ENCODE results near the gene MEGF11. TPM values are rescaled to one million over a fixed set of nuclear protein-coding genes. Genes with fewer than 3 reads are reported as not detected.

MEGF11 gene
- total and polyA plus RNA-seq, 4 donors = 0.16 to 1.5 (median 0.50) TPM

GRCh38 chr15:66067687-66068086 lies 185.9 kb downstream of the MEGF11 start:
- H3K4me3 ChIP-seq = no peak overlapping the region
- H3K4me1 ChIP-seq (ENCODE audit: control insufficient read depth in 5 of 5, insufficient read depth in 5 of 5, low read length in 5 of 5) = peaks cover 0 to 2% (median 0%) of the 10 kb centered on the region in 5 donors
- no peak overlapping the region for H3K9ac ChIP-seq (ENCODE audit: insufficient read depth in 1 of 2, low read length in 2 of 2)
- ATAC-seq (ENCODE audit: insufficient read depth, low FRiP score) = no peak
- peaks cover 0 to 3% (median 0%) of the 10 kb centered on the region in 4 donors for H3K9me3 ChIP-seq (ENCODE audit: control insufficient read depth in 4 of 4, insufficient read depth in 3 of 4, low read length in 3 of 4)
- H3K36me3 ChIP-seq (ENCODE audit: control insufficient read depth in 4 of 4, insufficient read depth in 4 of 4, low read length in 4 of 4) = no peaks in the 10 kb centered on the region
- no peak for TF ChIP-seq CTCF (IDR thresholded peaks at IDR 0.05; ENCODE audit: control extremely low read depth, extremely low read depth)
- H3K27ac ChIP-seq (ENCODE audit: low read depth in 1 of 2, low read length in 1 of 2) = no peak overlapping the region
- DNase-seq = peak in 1 of 3 donors; percentile 17
- WGBS, 2 donors = 78 to 82% methylated on average over 5 of the region's 5 CpGs
- no peaks in the 10 kb centered on the region for H3K27me3 ChIP-seq (ENCODE audit: control insufficient read depth in 3 of 3, insufficient read depth in 3 of 3, low read length in 2 of 3)

GRCh38 chr15:66066481-66066880 lies 187.1 kb downstream of the MEGF11 start:
- no peak for TF ChIP-seq CTCF (IDR thresholded peaks at IDR 0.05; ENCODE audit: control extremely low read depth, extremely low read depth)
- Histone ChIP-seq H3K27me3 (ENCODE audit: control insufficient read depth in 3 of 3, insufficient read depth in 3 of 3, low read length in 2 of 3) (no peaks in the 10 kb centered on the region), H3K4me1 (ENCODE audit: control insufficient read depth in 5 of 5, insufficient read depth in 5 of 5, low read length in 5 of 5) (peaks cover 0 to 2% (median 0%) of the 10 kb centered on the region in 5 donors), H3K4me3 (no peak overlapping the region), H3K36me3 (ENCODE audit: control insufficient read depth in 4 of 4, insufficient read depth in 4 of 4, low read length in 4 of 4) (no peaks in the 10 kb centered on the region), H3K27ac (ENCODE audit: low read depth in 1 of 2, low read length in 1 of 2) (no peak overlapping the region), H3K9ac (ENCODE audit: insufficient read depth in 1 of 2, low read length in 2 of 2) (no peak overlapping the region), H3K9me3 (ENCODE audit: control insufficient read depth in 4 of 4, insufficient read depth in 3 of 4, low read length in 3 of 4) (peaks cover 0 to 7% (median 0%) of the 10 kb centered on the region in 4 donors)
- no peak for DNase-seq
- WGBS, 2 donors = 46 to 53% methylated on average over 6 of the region's 6 CpGs
- ATAC-seq (ENCODE audit: insufficient read depth, low FRiP score) = no peak

GRCh38 chr15:66066005-66066404 lies 187.5 kb downstream of the MEGF11 start:
- ATAC-seq (ENCODE audit: insufficient read depth, low FRiP score) = no peak
- WGBS, 2 donors = 49 to 61% methylated on average over 4 of the region's 4 CpGs
- DNase-seq = no peak

More at GRCh38 chr15:66066005-66066404, 187.5 kb downstream of the MEGF11 start:
- Histone ChIP-seq H3K4me1 (ENCODE audit: control insufficient read depth in 5 of 5, insufficient read depth in 5 of 5, low read length in 5 of 5) (peaks cover 0 to 2% (median 0%) of the 10 kb centered on the region in 5 donors), H3K27ac (ENCODE audit: low read depth in 1 of 2, low read length in 1 of 2) (no peak overlapping the region), H3K4me3 (no peak overlapping the region), H3K9me3 (ENCODE audit: control insufficient read depth in 4 of 4, insufficient read depth in 3 of 4, low read length in 3 of 4) (peaks cover 0 to 7% (median 0%) of the 10 kb centered on the region in 4 donors), H3K36me3 (ENCODE audit: control insufficient read depth in 4 of 4, insufficient read depth in 4 of 4, low read length in 4 of 4) (no peaks in the 10 kb centered on the region), H3K27me3 (ENCODE audit: control insufficient read depth in 3 of 3, insufficient read depth in 3 of 3, low read length in 2 of 3) (no peaks in the 10 kb centered on the region), H3K9ac (ENCODE audit: insufficient read depth in 1 of 2, low read length in 2 of 2) (no peak overlapping the region)
- TF ChIP-seq CTCF (IDR thresholded peaks at IDR 0.05; ENCODE audit: control extremely low read depth, extremely low read depth) = no peak
